Measurements from ENCODE around the gene KCNK3.

Gene KCNK3

DNA sequence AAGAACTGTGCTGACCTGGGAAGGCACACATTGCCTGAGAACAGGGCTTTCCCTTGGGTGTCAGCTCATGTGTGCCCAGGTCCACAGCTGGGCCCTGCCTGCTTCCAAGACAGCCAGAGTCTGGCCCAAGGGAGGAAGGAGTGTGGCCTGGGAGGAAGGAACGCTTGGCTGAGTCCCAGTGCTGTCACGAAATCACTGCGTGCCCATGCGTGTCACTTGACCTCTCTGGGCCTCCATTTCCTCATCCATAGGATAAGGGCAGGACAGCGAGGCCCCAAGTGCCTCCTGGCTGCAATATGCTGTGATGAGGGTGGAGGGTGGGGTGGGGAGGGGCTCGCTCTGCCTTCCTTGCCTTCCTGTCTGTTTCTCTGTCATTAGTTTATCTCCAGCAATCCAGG, 642 bp upstream of the KCNK3 start:
- DNase-seq, result no peak

DNA sequence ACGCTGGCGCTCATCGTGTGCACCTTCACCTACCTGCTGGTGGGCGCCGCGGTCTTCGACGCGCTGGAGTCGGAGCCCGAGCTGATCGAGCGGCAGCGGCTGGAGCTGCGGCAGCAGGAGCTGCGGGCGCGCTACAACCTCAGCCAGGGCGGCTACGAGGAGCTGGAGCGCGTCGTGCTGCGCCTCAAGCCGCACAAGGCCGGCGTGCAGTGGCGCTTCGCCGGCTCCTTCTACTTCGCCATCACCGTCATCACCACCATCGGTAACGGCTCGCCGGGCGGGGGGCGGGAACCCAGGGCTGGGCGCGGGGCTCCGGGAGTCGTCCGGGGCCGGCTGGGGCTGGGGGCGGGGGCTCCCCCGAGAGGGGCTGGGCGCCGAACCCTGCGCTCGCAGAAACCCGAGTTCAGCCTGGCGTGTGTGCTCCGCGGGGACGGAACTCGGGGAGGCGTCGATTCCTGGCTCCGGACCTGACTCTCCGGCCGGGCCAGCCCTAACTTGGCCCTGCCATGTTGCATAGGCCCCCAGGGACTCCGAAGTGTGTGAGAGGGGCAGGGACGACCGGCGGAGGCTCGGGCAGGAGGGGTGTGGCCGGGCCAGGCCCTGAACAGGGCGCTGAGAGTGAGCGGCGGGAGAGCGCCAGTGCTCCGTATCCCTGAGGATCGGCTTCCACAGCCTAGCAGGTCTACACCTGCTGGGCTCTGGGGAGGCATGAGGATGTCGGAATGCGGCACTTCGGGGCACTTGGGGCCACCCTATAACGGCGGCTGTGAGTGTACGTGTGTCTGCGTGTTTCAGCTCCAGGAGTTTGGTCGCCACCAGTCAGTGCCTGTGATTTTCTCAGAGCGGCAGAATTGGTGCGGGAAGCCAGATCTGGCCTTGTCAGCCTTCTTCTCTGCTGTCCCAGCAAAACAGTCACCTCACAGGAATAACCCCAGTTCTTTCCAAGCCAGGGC, 651 bp downstream of the KCNK3 start:
- DNase-seq, result no peak

DNA sequence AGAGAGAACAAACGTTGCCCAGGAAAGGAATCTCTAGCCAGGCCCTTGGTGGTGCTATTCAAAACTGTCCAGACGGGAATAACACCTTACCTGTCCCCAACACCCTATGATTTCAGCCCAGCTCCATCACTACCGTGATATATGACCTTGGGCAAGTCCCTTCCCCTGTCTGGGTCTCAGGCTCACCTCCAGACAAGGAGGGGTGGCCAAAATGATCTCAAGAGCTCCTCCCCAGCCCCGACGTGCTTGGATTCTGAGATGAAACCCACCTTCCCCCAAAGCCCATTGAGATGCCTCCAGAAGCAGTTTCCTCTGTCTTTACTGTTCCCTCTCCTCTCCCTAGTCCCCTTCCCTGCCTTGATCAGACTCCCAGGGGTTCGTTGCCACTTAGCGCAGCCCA, 1.5 kb downstream of the KCNK3 start:
- DNase-seq, result no peak

DNA sequence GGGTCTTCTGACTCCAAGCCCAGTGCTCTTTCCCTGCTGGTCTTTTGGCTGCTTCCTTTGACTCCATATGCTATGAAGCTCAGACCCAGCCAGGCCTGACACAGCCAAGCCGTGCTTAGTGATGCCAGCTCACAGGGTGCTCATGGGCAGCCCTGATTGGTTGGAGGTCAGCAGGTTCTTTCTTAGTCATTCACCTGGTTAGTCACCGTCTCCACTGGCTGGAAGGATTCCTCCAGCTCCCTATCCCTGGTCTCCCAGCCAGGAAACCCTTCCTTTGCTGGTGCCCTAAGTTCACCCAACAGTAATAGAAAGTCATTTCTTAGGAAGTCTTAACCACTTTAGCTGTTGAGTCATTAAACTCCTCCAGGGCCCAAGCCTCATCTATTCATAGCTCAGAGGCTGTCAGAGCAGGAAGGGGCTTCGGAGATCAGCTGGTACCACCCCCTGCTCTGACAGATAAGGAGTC, 3.9 kb downstream of the KCNK3 start:
- DNase-seq, result no peak

DNA sequence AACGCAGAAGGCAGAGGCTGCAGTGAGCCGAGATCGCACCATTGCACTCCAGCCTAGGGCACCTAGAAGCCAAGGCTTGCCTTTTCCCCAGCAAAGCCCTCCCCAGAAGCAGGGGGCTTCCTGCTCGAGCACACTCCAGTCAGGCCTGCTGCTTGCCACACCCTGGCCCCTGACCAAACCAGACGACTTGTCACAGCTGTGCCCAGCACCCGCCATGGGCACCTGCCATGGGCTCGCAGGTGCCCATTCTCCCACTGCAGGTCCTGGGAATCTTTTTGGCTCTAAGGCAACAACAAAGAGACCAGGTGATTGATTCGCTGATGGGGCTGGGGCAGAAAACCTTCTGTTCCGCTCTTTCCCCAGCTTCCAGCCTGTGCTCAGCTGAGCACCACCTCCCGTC, 4.9 kb downstream of the KCNK3 start:
- DNase-seq, result no peak

DNA sequence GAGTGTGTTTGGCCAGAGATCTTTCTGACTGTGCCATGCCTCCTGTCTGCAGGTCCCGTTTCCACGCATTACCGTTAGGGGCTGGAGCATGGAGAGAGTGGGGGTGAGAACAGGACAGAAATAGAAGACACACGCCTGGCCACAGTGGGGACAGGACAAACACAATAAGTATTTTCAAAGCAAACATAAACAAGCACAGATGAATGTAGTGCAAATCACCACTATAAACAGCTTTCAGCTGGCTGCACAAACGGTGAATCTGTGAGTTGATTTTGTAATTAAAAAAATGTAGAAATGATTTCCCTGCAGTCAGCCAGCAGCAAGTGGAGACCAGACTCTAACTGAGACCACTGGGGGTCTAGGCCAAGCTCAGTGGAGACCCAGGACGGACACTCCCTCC, 6.8 kb downstream of the KCNK3 start:
- no peak for DNase-seq

DNA sequence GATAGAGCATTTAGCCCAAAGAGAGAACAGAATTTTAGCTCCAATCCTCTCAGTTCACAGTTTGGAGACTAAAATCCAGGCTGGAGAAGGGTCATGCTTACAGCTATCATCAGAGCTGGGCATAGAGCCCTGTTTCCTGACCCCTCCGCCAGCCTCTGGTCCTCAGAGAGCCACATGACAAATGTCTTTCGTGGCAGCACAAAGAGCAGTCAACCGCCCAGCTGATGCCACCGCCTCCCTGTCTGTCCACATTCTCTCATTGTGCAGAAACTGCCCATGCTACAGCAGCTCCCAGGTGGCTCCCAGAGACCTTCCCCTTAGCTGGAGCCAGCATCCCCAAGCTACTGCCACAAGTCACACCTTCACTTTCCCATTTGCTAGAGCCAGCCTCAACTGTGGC, 7.6 kb downstream of the KCNK3 start:
- no peak for DNase-seq

DNA sequence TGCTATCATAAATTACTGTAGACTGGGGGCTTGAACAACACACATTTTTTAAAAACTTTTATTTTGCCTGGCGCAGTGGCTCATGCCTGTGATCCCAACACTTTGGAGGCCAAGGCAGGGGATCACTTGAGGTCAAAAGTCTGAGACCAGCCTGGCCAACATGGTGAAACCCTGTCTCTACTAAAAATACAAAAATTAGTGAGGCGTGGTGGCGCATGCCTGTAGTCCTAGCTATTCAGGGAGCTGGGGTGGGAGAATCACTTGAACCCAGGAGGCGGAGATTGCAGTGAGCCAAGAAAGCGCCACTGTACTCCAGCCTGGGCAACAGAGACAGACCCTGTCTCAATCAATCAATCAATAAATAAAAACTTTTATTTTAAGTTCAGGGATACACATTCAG, 9.1 kb downstream of the KCNK3 start:
- no peak for DNase-seq

DNA sequence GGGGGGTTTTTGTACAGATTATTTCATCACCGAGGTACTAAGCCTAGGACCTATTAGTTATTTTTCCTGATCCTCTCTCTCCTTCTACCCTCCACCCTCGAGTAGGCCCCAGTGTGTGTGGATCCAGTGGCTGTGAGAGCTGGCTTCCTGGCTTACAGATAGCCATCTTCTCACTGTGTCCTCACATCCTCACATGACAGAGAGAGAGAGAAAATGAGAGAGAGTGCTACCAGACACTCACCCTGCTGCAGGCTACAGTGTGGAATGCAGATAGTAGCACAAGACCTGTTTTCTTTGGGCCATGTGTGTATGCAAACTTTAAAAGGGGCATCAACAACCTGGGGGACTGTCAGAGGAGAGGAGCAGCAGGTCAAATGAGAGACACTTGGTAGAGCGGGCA, 9.5 kb downstream of the KCNK3 start:
- no peak for DNase-seq

DNA sequence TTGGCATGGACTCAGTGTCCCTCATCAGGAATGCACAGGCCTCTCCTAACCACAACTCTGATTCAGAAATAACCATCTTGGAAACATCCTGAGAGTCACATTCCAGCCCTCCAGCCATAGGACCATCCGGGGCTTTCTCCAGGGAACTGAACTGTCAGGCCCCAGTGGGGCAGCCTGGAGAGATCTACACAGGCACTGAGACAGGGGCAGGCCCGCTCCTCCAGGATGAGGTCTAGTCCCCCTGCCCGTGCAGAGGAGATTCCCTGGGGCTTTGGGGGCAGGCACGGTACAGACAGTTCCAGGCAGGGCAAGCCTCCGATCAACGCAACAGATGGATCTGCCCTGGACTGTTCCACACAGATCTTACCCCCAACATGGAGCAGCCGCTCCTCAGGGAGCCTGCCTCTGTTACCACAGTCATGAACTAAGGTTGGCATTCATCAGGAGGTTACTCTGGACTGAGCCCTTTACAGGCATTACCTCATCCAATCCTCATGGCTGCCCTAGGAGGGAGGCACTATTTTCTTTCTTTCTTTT, 12.0 kb downstream of the KCNK3 start:
- no peak for DNase-seq

DNA sequence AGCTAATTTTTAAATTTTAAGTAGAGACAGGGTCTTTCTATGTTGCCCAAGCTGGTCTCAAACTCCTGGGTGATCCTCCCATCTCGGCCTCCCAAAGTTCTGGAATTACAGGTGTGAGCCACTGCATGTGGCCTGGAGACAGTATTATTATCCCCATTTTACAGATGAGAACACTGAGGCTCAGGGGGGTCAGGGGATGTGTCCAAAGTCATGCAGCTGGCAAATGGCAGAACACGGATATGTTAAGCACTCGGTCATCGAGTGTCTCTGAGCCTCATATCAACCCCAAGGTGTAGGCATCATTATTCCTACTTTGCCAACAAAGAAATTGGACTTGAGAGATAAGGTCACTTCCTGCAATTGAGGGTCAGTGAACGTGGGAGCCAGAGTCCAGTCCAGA, 12.6 kb downstream of the KCNK3 start:
- DNase-seq, result no peak

DNA sequence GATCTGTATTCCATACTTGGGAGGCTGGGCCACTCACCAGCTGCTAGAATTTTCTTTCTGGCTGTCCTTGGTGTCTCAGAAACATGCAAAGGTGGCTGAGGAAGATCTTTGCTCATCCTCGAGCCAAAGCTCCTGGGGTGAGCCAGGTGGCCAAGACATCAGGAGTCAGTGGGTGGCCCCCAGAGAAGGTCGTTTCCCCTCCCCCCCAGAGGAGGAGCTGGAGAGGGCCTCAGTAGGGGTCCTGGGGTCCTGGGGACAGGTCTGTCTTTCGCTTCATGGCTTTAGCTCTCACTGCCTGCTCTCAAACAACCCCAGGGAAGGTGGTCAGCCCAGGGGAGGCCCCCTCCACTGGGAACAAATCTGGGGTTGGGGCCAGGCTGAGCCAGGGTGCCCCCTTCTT, 13.6 kb downstream of the KCNK3 start:
- no peak for DNase-seq

DNA sequence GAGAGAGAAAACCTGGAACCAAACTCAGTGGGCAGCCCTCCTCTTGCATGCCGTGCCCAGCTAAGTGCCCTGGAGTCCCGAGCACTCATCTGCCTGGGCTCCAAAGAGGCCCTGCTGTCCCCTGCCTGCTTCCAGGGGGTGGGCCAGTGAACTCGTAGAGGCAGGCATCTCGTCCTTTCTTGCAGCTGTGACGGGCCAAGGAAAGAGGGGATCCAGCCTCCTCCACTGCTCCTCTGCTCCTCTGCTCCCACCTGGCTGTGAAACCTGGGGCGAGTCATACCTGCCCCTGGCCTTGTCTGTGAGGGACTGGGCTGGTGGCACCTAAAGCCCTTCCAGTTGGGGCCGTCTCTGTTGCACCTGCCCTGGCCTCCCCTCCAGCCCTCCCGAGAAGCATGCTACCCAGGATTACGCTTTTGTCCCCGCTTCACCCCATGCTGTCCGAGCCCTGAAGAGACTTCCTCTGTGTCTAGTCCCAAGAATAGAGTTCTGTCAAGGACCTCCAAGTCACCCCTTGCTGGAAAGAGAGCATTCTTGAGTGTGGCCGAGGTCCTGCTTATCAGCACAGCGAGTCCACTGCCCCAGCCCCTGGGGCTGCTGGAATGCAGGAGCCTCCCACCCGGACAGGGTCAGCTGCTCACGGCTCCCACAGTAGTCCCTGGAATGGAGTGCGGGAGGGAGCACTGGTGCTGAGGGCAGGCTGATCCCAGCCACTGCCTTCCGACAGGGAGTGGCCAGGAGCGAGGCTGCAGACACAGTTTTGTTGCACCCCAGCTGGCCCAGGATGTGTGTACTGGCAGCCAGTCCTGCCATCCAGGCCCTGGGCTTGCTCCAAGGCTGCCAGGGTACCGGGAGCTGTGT, 14.3 kb downstream of the KCNK3 start:
- no peak for DNase-seq

DNA sequence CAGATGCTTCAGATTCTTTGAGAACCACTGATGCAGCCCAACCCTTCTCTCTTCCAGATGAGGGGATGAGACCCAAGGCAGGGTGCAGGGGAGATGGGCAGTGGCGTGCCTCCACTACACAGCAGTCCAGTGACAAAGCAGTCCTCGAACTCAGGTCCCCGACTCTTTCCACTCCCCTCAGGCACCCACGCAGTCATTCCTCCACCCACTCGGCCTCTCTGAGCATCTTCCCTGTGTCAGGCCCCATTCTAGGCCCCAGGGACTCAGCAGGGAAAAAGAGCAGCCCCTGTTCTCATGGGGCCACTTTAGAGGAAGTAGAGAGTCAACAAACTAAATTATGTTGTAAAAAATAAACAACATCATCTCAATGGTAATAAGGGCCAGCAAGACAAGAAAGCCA, 15.2 kb downstream of the KCNK3 start:
- DNase-seq, result no peak

DNA sequence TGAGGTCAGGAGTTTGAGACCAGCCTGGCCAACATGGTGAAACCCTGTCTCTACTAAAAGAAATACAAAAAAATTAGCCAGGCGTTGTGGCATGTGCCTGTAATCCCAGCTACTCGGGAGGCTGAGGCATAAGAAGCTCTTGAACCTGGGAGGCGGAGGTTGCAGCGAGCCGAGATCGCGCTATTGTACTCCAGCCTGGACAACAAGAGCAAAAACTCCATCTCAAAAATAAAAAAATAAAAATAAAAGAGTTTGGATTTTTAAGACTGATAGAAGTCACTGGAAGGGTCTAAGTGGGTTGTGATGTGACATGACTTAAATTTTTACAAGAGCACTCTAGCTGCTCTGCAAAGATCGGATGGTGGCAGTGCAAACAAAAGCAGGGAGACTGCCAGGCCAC, 15.9 kb downstream of the KCNK3 start:
- DNase-seq, result no peak

DNA sequence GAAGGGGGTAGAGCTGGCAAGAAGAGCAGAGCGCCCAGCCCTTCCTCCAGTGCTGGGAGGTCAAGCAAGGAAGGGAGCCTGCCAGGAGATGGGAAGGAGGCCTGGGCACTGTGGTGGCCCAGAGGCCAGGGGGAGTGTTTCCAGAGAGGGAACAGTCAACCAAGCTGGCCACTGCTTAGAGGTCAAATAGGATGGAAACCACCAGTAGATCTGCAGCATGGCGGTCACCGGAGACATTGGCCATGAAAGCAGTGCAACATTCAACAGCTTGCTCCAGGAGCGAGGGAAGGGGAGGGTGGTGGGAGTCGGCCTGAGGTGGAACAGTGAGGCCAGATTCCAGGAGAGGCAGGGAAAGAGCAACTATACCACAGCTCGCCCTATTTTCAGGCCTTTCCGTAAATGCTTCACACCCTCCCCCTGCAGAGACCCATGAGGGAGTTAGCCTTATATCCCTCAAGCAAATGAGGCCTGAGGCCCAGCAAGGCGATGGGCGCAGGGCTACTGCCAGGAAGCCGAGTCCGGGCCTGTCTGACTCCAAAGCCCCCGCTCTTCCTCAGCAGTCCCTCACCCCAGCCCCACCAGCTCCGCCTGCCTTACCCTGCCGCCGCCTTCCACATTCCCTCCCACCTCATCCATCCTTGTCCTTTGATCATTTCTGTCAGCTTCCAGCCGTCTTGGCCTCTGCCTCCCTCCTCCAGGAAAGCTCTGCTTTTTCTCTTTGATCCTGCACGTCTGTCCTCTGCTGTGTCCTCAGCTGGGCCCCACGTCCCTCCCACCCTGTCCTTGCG, 17.0 kb downstream of the KCNK3 start:
- no peak for DNase-seq

DNA sequence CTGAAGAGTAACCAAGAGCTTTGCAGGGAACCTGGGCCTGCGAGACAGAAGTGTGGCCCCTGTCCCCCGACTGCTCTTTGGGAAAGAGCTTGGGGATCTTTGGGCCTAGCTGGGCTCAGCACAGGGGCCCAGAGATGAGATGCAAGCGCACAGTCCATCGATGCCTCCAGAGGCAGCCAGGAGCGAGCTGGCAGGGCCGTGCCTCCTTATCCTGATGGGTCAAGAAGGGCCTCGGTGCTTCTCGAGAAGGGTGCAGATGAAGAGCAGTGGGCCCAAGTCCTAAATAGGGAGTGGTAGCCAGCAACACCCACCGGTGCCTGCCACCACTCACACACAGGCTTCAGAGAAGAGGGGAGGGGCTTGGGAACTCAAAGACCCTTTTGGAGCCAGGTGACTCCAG, 17.6 kb downstream of the KCNK3 start:
- DNase-seq, result no peak

DNA sequence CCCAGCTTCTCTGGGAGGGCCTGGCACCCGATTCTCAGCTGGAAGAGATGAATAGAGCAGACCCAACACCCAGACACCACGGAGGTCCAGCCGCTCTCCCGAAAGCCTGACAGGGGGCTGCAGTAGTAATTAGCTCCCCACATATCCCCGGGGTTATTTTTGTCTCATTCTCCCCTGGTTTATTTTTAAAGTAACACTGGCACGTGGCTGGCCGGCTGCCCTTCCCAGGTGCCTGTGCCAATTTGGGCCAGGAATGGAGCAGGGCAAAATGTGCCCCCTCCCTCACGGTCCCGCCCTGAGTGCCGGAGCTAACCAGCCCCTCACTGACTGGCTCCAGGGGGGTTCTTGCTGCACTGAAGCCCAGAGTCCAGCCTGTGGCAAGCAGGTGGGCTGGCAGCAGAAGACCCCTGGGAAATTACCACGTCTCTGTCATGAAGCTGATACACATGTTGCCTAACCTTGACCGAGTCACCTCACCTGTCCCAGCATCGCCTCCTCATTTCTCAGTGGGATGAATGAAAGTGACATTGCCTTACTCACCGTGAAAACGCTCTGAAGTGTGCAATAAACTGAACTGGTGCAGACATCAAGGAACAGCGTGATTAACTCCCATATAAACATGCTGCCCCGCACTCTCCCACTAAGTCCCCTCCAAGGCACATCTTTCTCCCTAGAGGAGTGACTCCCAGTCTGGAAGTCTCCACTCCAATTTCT, 18.4 kb downstream of the KCNK3 start:
- no peak for DNase-seq

DNA sequence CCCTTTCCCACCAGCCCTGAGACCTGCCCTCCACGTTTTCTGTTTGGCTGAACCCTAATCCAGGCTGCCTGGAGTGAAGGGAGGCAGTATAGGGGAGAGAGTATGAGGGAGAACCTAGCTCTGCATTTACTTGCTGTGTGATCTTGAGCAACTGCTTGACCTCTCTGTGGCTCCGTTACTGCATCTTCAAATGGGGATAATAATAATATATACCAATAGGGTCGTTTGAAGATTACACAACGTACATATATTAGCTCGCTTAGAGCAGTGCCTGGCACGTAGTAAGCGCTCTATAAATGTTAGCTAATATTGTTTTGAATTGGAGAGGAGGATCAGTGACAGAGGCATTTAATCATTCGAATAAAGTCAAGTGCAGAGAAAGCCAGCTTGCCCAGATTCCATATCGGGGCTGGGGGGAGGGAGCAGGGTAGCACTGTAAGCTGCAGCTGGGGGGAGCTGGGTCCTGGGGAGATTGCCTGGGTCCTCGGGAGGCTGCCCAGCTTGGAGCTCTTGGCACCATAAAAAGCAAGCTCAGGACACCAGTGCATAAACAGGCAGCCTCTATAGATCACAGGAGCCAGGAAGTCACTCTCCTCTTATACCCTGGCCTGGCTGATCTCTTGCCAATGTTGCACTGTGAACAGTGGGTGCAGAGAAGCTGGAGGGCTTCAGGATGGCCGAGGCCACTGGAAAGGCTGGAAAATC, 19.1 kb downstream of the KCNK3 start:
- DNase-seq, result no peak

DNA sequence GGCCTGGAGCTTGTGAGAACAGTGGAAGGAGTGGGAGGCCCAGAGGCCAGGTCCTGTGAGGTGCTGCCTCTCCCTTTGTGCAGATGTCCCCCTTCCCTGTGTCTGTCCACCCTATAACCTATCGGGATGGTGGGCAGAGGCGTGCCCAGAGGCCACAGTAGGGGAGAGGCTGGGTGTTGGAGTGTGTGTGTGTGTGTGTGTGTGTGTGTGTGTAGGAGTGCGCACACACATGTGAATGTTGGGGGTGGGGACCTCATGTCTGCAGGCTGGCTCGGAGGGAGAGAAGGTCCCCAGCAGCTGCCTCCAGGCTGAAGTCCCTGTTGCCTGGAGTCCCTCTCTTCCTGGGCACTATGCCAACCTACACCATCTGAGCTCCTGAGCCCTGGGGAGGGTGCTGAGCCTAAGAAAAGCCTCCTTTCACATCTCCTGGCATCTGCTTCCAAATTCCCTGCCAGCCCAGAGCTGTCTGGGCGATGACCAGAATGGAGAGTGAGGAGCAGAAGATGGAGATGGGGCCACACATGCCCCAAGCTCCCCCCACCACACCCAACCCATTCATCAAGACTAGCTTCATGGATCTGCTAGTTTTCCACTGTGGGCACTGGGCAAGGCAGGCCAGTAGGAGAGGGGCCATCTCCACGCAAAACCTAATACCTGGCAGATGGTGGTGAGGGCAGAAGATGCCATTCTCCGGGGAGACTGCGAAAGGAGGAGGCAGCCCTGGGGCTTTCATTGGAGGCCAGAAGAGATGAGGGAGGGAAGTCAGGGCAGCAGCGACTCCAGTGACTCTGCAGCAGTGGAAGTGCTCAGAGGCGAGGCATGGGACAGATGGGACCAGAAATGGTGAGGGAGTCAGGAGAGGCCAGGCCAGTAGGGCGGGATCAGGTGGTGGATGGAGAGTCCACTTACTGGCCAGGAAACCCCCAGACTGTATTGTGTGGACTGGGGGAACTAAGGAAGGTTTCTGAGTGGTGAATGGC, 20.3 kb downstream of the KCNK3 start:
- DNase-seq, result no peak

Measured in activated CD4-positive, alpha-beta T cell treated with anti-CD3 and anti-CD28 coated beads for 1 hour (primary cell).